GM21528 (cell line): ENCODE measurements around the gene AMOTL1.
"Not testable (repeated sequence)": the region's sequence is repeated elsewhere in the genome, so short reads cannot be mapped to it uniquely, and the experiment has no call there.

Source experiments
- ATAC-seq: cut with Tn5 transposase; IDR thresholded peaks from one replicate; pipeline ENCODE4 v1.9.1; 2021; ENCODE audit warnings: mild to moderate bottlenecking, moderate library complexity; ENCODE audit not compliant: unreplicated experiment, low FRiP score

AMOTL1 gene

DNA sequence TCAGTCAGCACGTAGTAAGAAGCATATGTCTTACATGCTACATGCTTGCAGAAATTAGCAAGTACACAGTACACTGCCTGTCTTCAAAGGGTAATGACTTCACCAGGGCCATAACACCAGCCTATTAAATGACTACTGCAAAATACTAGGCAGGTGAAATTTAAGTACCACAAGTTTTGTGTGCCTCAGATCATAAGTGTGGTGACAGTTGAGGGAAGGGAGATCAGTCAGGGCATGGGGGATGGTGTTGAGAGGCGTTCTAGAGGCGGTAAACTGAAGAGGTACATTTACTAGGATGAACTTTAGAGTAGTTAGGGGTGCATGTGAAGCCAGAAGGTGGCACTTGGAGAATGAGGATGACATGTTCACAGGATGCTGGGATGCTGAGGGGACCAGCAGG is 22.0 kb downstream of the AMOTL1 start:
- no peak for ATAC-seq

DNA sequence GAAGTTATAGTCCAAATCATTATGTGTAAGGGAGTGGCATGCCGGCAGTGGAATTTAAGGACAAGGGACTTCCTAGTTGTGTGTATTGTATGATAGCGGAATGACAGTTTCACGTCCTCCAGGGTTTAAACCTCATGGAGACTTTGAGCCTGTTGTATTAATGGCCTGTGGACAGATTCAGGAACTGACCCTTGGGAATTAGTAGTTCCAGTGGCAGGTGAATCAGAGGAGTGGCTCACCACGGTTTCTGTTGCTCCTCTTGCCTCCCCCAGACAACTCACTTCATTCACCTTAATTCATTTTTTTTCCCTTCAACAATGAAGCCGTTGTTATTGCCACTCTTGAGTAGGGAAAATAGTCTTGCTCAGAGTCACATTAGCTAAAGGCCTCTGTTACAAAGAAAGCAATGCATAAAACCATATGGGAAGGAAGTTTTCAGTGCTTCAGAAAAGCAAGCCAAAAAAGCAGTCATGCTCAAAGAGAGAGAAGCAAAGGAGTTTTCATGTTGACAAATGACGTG is 22.6 kb downstream of the AMOTL1 start:
- no peak for ATAC-seq

DNA sequence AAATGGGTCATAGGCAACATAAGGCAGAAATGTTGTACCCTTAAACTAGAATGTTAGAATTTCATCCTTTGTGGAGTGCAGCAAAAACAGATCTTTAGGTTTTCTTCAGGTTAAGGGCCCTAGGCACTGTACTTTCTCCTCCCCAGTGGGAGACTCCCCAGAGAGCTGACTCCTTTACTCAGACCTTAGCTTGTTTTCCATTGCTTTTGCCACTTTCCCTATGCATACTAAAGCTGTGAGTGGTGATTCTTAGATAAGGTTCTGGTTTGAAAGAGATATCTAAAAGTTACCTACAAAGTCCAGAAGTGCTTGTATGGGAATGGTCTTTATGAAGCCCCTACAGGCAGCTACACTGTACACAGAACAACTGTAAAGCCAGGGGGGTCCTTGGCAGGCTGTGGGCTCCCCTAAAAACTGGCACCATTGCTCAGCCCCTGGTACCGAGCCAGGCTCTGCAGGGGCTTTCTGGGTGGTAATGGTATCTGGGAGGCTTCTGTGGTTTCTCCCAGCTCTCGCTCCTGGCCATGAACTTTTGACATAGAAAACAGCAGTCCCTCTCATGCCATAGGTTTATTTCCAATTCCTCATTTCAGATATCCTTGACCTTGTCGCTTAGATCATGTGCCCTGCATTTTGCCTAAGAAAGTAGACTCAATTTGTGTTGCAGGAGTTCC is 23.2 kb downstream of the AMOTL1 start:
- no peak for ATAC-seq

DNA sequence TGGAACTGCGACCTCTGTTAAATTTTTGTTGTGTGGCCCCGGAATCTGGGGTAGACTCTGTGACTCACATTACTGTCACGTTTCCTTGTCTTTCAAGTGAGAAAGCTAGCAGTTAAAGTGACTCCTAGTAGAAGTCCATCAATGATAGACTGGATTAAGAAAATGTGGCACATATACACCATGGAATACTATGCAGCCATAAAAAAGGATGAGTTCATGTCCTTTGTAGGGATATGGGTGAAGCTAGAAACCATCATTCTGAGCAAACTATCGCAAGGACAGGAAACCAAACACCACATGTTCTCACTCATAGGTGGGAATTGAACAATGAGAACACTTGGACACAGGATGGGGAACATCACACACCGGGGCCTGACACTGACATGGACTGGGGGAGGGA is 23.8 kb downstream of the AMOTL1 start:
- not testable (repeated sequence) for ATAC-seq

DNA sequence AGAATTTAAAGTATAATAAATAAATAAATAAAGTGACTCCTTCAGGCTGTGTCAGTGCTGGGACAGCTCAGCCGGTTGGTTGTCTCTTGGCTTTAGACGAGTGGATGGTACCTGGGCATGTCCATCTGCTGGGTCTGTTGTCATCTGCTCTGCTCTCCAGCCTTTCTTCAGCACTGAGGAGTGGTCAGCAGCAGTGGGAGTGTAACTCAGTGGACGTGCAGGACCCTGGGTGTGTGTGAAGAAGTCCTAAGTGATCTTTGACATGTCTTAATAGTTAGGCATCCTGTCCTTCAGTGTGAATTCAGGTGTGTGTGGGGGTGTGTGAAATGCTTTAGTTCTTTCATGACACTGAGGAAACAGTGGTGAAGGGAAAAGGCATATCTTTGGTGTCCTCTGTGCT is 24.3 kb downstream of the AMOTL1 start:
- ATAC-seq = no peak

DNA sequence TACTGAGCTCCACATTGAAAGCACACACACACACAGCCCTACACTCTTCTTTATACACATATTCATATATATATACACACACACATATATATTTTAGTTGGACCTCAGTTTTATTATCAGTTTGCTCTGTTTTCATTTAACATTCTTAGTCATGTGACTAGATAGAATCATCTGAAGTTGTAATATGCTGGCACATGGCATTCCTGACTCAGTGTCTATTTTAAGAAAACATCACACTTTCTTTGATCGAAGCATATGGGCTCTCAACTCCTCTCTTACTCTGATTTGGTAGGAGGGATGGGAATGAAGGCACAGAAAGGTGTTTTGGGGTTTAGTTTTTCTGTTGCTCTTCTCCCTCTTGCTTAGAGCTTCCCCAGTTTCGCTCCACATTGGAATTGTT is 24.8 kb downstream of the AMOTL1 start:
- no peak for ATAC-seq

DNA sequence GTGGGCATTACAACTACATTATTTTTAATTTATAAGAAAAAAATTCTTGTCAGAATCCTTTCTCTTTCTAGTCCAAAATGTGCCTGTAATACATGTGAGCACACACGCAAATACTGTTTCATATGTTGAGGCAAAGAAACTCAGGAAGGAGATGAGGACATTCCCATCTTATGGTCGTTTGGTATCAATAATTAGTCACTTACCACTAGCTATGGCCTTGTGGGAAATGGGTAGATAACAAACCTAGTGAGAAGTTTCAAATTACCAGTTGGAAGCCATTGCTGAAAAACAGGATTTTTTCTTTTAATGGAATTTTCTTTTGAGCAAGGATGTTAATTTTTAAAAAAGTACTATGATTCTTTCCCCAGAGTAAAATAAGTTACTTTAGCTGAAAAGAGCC is 25.7 kb downstream of the AMOTL1 start:
- no peak for ATAC-seq

DNA sequence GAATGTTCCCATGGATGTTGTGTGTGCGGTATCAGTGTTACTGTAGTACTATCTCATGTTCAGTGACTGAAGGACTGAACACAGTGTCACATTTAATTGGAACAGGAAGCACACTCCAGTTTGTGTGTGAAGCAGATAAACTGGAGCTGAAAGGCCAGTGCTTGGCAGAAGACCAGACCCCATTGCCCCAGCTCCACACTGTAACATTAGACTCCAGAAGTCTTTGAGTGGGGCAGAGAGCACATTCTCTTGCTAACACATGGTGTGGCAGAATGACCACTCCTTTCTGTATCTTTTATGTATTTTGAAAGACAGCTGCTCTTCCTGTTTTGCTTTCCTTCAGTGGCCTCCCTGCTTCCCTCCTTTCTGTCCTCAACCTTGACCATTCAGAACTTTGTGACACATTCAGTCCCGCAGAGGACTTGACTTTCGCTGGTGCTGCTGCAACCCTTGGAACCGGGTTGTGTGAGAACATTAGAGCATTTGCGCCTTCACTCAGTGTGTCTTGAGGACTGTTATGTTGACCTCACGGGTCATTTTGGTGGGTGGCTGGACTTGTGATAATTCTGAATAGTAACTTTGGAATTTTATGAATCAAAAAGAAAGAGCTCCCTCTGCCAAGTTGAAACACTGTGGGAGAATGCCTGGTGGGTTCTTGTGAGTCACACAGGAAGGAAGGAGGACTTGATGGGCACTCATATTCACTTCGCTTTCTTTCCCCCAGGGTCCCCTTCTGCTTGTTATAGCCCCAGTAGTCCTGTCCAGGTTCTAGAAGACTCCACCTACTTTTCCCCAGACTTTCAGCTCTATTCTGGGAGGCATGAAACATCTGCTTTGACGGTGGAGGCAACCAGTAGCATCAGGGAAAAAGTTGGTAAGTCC is 26.4 kb downstream of the AMOTL1 start:
- no peak for ATAC-seq

DNA sequence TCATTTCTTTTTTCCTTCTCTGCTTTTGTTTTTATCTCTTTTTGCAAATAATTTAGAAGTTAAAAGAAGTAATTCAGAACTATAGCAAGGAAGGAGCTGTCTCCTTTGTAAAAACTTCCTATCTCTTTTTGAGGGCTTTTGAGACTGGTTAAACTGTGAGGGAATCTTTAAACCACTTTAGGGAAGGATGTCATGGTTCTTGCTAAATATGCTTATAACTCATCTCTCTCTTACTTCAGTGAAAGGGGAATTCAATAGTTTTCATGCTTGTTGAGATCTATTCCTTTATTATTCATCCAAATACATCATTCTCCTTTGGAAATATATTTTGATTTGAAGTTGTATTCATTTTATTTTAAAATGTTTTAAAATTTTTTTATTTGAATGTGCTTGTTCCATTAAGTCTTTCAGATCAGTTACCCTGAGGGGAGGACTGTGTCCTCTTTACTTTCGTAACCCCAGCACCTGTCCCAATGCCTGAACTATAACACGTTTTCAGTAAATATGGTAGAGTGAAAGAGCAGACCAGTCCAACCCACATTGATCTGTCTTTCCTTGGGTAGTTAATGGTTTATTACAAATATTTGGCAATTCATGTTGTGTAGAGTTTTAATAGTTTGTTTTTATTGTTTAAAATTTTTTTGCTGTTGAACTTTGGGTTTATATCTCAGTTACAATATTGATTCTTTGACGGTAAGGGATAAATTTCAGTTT is 27.5 kb downstream of the AMOTL1 start:
- ATAC-seq = no peak

DNA sequence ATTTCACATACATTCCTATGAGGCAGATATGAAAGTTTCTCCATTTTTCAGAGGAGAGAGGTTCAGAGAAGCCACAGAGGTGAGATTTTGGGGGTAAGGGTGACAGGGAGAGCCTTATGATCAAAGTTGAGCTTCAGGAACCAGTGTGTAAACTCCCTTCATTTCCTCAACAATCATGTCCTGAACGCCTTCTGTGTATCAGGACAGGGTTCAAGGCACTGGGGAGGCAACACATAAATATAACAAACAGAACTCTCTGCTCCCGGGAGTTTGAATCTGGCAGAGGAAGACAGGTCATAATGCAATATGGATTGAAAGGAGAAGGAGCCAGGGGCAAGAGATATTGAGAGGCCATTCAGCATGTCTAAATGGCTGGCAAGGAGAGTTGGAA is 28.0 kb downstream of the AMOTL1 start:
- ATAC-seq = no peak

DNA sequence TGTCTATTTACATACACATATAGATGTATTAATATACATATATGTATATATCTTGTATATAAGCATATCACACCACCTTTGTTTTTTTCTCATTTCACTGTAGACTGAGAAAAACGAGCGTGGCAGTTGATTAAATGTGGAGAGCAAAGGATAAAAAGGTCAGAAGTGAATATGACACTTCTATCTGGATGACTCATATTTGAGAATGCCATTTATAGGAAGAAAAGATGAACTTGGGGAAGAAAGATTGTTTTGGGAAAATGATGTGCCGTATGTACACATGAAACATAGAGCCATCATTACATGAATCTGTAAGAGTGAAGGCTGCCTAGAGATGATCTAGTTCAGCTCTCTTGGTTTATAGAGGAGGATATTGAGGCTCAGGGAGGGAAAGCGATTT is 28.7 kb downstream of the AMOTL1 start:
- no peak for ATAC-seq

DNA sequence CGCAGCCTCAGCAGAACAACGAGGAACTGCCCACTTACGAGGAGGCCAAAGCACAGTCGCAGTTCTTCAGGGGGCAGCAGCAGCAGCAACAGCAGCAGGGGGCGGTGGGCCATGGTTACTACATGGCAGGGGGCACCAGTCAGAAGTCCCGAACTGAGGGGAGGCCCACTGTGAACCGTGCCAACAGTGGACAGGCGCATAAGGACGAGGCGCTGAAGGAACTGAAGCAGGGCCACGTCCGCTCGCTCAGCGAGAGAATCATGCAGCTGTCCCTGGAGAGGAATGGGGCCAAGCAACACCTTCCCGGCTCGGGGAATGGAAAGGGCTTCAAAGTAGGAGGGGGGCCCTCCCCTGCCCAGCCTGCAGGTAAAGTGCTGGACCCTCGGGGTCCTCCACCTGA is 31.6 kb downstream of the AMOTL1 start:
- ATAC-seq = no peak

DNA sequence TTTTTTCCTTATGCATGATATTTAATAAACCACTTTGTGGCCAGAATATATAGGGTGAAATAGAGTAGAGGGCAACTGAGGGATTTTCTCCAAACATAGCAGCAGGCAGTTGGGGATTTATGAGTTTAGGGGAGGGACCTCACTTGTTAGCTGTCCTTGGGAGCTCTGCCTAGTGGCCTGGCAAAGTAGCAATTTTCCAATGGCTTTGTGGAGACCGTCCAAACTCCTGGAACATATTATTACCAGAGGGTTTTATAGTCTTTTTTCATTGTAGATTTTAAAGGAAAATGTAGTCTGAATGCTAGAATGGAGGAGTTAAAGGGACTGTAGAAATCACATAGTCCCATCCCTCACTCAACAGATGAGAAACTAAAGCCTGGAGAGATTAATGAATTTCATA is 32.3 kb downstream of the AMOTL1 start:
- ATAC-seq = no peak

DNA sequence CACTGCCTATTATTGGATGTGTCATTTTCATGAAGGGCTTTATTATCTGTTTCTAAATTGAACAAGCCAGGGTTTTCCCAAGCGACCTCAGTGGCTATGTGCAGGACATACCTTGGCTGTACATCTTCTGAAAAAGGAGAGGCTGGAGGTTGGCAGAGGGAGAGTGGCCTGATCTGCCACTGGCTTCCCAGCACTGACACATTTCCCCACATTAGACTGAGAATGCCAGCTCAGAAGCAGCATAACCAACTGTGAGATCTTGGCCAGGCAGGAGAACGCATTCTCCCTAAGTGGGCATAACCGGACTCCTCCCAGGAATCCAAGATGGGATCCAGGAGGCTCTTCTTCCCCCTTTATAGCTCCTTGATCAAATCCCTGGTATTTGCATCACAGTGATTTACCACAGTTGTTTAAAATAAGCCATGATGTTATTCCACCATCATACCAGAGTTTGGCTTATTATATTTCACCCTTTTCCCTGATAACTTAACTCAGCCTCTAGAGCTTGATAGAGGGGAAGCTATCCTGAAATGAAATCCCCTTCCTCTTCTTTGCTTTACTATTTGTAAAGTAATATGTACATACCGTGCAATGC is 33.8 kb downstream of the AMOTL1 start:
- no peak for ATAC-seq

DNA sequence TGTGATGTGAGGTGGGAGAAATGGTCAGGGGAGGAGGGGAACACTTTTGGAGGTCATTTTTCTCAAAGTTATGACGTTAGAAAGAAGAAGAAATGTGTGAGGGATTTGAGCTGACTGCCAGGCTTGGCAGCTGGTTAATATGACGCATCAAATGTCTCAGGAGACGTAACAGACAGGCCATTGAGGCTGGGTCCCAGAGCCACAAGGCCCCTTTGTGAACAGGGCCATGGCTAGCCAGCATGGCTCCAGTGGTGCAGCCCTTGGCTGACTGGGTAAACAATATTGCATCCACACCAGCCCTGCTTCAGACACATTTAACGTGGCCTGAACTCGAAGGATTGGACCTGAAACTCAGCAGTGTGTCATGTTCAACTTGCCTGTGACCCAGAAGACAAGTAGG is 34.3 kb downstream of the AMOTL1 start:
- ATAC-seq = no peak

DNA sequence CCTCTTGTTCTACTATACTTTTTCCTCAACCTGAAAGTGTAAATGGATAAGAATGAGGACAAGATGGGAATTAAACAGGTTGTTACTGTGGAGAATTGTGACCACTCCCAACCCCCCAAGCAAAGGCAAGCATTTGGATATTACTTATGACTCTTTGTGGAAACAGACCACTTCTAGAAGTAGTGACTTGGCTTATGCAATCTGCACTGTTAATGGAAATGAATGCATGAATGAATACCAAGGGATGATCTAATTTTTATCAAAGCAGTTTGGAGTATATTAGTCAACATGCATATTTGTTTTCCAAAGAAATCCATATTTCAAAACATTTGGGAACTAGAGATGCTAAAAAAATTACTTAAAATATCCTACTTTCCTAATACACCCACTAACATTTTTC is 35.3 kb downstream of the AMOTL1 start:
- no peak for ATAC-seq

DNA sequence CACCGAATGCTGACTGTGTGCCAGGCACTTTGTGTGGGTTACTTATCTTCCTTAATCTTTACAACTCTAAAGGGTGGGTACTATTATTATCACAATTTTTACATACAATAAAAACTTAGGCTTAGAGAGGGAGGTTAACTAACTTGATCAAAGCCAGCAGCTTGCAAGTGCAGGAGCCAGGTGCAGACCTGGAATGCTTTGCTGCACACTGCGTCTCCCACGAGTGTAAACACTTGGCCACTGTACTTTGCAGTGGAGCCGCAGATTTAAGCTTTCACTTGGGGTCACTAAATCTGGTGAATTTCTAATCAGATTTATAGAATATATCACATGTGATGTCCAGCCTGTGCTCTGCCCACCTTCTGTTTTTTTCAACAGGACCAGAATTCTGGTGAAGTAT is 36.7 kb downstream of the AMOTL1 start:
- no peak for ATAC-seq

DNA sequence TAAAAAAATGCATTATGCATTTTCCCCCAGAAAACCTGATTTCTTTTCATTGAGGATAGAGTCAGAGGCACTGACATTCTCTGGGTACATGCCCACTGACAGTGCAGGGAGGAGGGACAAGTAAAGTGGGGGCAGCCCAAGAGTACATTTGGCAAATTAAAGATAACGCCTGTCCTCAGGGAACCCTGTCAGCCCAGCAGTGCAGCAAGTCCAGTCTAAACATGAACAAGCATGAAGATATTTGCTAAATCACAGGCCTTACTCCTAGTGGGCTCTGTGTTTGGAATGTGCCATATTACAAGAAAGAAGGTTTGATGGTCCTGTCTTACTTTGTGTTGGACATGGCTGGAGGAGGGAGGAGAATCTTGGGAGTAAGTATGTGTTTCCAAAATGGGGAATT is 37.9 kb downstream of the AMOTL1 start:
- no peak for ATAC-seq

DNA sequence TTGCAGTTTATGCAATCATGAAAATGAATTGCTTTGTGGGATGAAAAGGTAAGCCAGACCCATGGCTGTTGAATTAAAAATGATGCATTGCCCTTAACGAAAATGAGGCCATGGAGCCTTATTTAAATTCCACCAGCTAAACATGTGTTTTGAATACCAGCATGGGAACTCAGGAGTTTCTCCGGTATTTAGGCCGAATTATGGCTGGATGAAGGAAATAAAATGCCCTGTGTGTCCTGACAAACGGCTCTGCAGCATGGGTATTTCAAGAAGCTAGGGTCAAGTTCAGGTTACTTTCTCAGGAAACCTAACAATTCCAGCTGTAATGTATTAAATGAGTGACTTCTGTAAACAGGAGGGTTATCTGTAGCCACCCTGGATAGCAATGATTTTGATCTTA is 38.3 kb downstream of the AMOTL1 start:
- ATAC-seq = no peak

DNA sequence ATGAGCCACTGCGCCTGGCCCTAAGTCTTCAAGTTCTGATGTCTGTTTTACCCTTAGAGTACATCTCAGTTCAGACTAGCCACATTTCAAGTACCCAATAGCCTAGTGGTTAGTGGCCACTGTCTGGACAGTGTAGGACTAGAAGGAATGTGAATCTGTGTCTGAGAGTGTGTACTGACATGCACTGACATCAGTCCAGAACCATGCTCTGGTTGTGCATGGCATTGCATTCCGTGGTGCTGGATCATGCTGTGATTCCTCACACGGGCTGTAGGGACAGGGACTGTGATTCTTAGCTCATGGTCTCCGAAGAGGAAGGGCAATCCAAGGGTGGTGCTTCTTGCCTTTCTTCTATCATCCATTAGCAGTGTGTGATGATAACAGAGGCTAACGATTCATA is 41.1 kb downstream of the AMOTL1 start:
- ATAC-seq = no peak
